Fibroblast of skin of left biceps (primary cell): ENCODE measurements around the gene USF3.

Experiments
- DNase-seq, 2 experiments: peaks; one replicate each; pipeline ENCODE4 v3.0.0-alpha.2; 2013; ENCODE audit warnings: low read depth in 2 of 2

USF3 gene

GRCh38 chr3:113695786-113696645, at the start of gene USF3:
USF3 (minus strand) TSS chr3:113696642; CDS start chr3:113674878, 21,764 bp downstream.
- peak in 1 of 2 experiments; percentile 13 for DNase-seq

- peak; percentile 84 to 86 for DNase-seq
Observed at GRCh38 chr3:113745756-113746547, 49.5 kb upstream of the USF3 start, which contains the start of gene NAA50. NAA50 (minus strand) TSS chr3:113746249; CDS start chr3:113745949, 300 bp downstream.

- peak; percentile 61 to 63 for DNase-seq
Observed at GRCh38 chr3:113744941-113745755, 48.7 kb upstream of the USF3 start.

- no peak for DNase-seq
Observed at GRCh38 chr3:113743006-113743630, 46.7 kb upstream of the USF3 start.

- DNase-seq: no peak
Observed at GRCh38 chr3:113741620-113742019, 45.2 kb upstream of the USF3 start.

GRCh38 chr3:113741086-113741485, 44.6 kb upstream of the USF3 start:
- DNase-seq: no peak

- peak in 1 of 2 experiments; percentile 43 for DNase-seq
Observed at GRCh38 chr3:113736548-113737089, 40.2 kb upstream of the USF3 start.

- DNase-seq: no peak
Observed at GRCh38 chr3:113731694-113732093, 35.3 kb upstream of the USF3 start.

- DNase-seq: no peak
Observed at GRCh38 chr3:113730550-113730949, 34.1 kb upstream of the USF3 start.

GRCh38 chr3:113728661-113729060, 32.2 kb upstream of the USF3 start:
- no peak for DNase-seq

- no peak for DNase-seq
Observed at GRCh38 chr3:113721636-113722035, 25.2 kb upstream of the USF3 start.

GRCh38 chr3:113719758-113720157, 23.3 kb upstream of the USF3 start:
- DNase-seq: no peak

- DNase-seq: no peak
Observed at GRCh38 chr3:113719294-113719693, 22.9 kb upstream of the USF3 start.

GRCh38 chr3:113717818-113718217, 21.4 kb upstream of the USF3 start:
- no peak for DNase-seq

GRCh38 chr3:113717308-113717707, 20.9 kb upstream of the USF3 start:
- DNase-seq: no peak

- DNase-seq: no peak
Observed at GRCh38 chr3:113714702-113715101, 18.3 kb upstream of the USF3 start.

- DNase-seq: no peak
Observed at GRCh38 chr3:113712129-113712528, 15.7 kb upstream of the USF3 start.

GRCh38 chr3:113707835-113708234, 11.4 kb upstream of the USF3 start:
- DNase-seq: no peak

GRCh38 chr3:113698956-113699355, 2.5 kb upstream of the USF3 start:
- no peak for DNase-seq

- no peak for DNase-seq
Observed at GRCh38 chr3:113698213-113698742, 1.8 kb upstream of the USF3 start.
